HCT116 (cell line): ENCODE measurements around the gene EBP.

Experiments used
- ATF3 ChIP-seq: IDR thresholded peaks from 2 replicates; pipeline ENCODE4 v1.6.1; 2012
- CEBPB ChIP-seq: IDR thresholded peaks from 2 replicates; pipeline ENCODE4 v1.6.1; 2012; ENCODE audit warnings: low read depth
- CTCF ChIP-seq, 3 experiments: fragments of 200-600 bp in 1 of 3; sonication (generic) in 1 of 3; IDR thresholded peaks in 2 of 3; conservative IDR thresholded peaks in 1 of 3; 2 replicates each; pipeline ENCODE4 v1.5.1; 2012 to 2017; ENCODE audit warnings: low read depth in 2 of 3, low read length in 2 of 3, antibody characterized with exemption in 1 of 3, borderline replicate concordance in 1 of 3, control low read depth in 1 of 3, mild to moderate bottlenecking in 1 of 3, mixed read lengths in 1 of 3, mixed run types in 1 of 3, moderate library complexity in 1 of 3; ENCODE audit not compliant: insufficient read depth in 1 of 3
- EGR1 ChIP-seq: IDR thresholded peaks from 2 replicates; pipeline ENCODE4 v1.6.1; 2012; ENCODE audit warnings: low read depth
- ELF1 ChIP-seq: IDR thresholded peaks from 2 replicates; pipeline ENCODE4 v1.6.1; 2012; ENCODE audit warnings: low read depth, borderline replicate concordance
- EZH2phosphoT487 ChIP-seq: fragments of 200-600 bp; IDR thresholded peaks from 2 replicates; pipeline ENCODE4 v1.6.1; 2018; ENCODE audit warnings: antibody characterized with exemption, borderline replicate concordance
- JUND ChIP-seq: IDR thresholded peaks from 2 replicates; pipeline ENCODE4 v1.6.1; 2012
- MAX ChIP-seq: IDR thresholded peaks from 2 replicates; pipeline ENCODE4 v1.6.1; 2012
- POLR2A ChIP-seq: IDR thresholded peaks from 2 replicates; pipeline ENCODE4 v1.7.0; 2011; ENCODE audit warnings: borderline replicate concordance; ENCODE audit not compliant: insufficient read depth, insufficient read length; ENCODE audit errors: extremely low read depth
- POLR2AphosphoS5 ChIP-seq: IDR thresholded peaks from 2 replicates; pipeline ENCODE4 v1.6.1; 2011; ENCODE audit warnings: mild to moderate bottlenecking, low read depth, low read length, moderate library complexity
- RAD21 ChIP-seq: IDR thresholded peaks from 2 replicates; pipeline ENCODE4 v1.6.1; 2012; ENCODE audit warnings: low read depth, mild to moderate bottlenecking
- YY1 ChIP-seq: IDR thresholded peaks from 2 replicates; pipeline ENCODE4 v1.6.1; 2011; ENCODE audit warnings: low read length, low read depth, moderate library complexity, mild to moderate bottlenecking; ENCODE audit not compliant: insufficient replicate concordance; ENCODE audit errors: extremely low read depth
- ZBTB33 ChIP-seq: IDR thresholded peaks from 2 replicates; pipeline ENCODE4 v1.6.1; 2011; ENCODE audit warnings: mild to moderate bottlenecking, low read length, moderate library complexity; ENCODE audit not compliant: insufficient replicate concordance; ENCODE audit errors: extremely low read depth
- ZNF274 ChIP-seq: fragments of 200-500 bp; sonication (Bioruptor generic); IDR thresholded peaks from 2 replicates; pipeline ENCODE4 v1.6.1; 2014; ENCODE audit warnings: mild to moderate bottlenecking, low read depth, low read length, inconsistent platforms

GRCh38 chrX:48473704-48473990 is 48.0 kb upstream of the EBP start:
- TF ChIP-seq EGR1 (no peak), CTCF (IDR thresholded peaks at IDR 0.05 in 2 of 3, conservative IDR thresholded peaks at IDR 0.05 in 1 of 3; ENCODE audit: borderline replicate concordance in 1 of 3, insufficient read depth in 1 of 3, low read depth in 2 of 3, low read length in 2 of 3) (no peak), MAX (no peak), ATF3 (no peak), RAD21 (no peak), POLR2A (no peak), POLR2AphosphoS5 (no peak), YY1 (no peak), ZBTB33 (no peak), ZNF274 (no peak), JUND (no peak), CEBPB (no peak), EZH2phosphoT487 (no peak), ELF1 (no peak)
